K562 (cell line): ENCODE results near the gene CLIP2. TPM values are rescaled to one million over a fixed set of nuclear protein-coding genes. Genes with fewer than 3 reads are reported as not detected.
A peak's percentile ranks its signal among the peaks of the same experiment; 100 is the strongest.

Experiments
- ATAC-seq: fragments of 200-7000 bp; cut with Tn5 transposase; 3 replicates; pipeline ENCODE4 v1.9.1; 2020; ENCODE audit warnings: moderate library complexity
- BruUV-seq: library from RNA; stranded (reverse); fragments of 400-500 nt; replicated peaks from 2 replicates; lab custom pipeline; 2021; lab: Mats Ljungman, UMichigan
- CTCF ChIA-PET: fragments of 300-600 bp; formaldehyde crosslinking; extraction: SDS; loops from one replicate; lab custom pipeline; 2021; ENCODE audit warnings: low intra/inter-chr PET ratio; lab: Yijun Ruan, JAX
- POLR2A ChIA-PET: fragments of 300-600, 350-650 bp; sonication (Branson Sonifier 250); formaldehyde crosslinking; extraction: SDS; loops from one replicate; lab custom pipeline; 2021; ENCODE audit warnings: antibody characterized with exemption, inconsistent platforms; lab: Yijun Ruan, JAX
- DNase-seq, 4 experiments: peaks; one replicate each; pipeline versions ENCODE4 v3.0.0 to v3.0.0-alpha.2; 2011 to 2018; ENCODE audit warnings: low spot score in 3 of 4, mixed read lengths in 3 of 4; ENCODE audit errors: extremely low read depth in 1 of 4
- FAIRE-seq: peaks from 2 replicates; lab custom pipeline; 2011; peaks lifted over from hg19 to GRCh38; lab: Jason Lieb, UNC
- H2AFZ ChIP-seq: 2 replicates; pipeline ENCODE4 v1.6.0; 2011; ENCODE audit warnings: low read depth, low read length, control low read depth, inconsistent platforms
- H3K27ac ChIP-seq: fragments of 200-600 bp; 3 replicates; pipeline ENCODE4 v1.8.0; 2011; ENCODE audit warnings: low read depth, mild to moderate bottlenecking, control low read depth, inconsistent platforms, low read length, moderate library complexity, mixed read lengths; ENCODE audit errors: extremely low read depth
- H3K27me3 ChIP-seq, 2 experiments: fragments of 300-600 bp in 1 of 2; 2 replicates in 1 of 2; 3 replicates in 1 of 2; pipeline versions ENCODE4 v1.6.0 to v1.8.0; 2011; ENCODE audit warnings: inconsistent platforms in 2 of 2, low read length in 2 of 2, mild to moderate bottlenecking in 1 of 2, mixed read lengths in 1 of 2, moderate library complexity in 1 of 2; ENCODE audit not compliant: control insufficient read depth in 2 of 2, insufficient read depth in 2 of 2
- H3K36me3 ChIP-seq: fragments of 300-600 bp; 3 replicates; pipeline ENCODE4 v1.8.0; 2011; ENCODE audit warnings: mild to moderate bottlenecking, low read length, inconsistent platforms; ENCODE audit not compliant: control insufficient read depth, insufficient read depth
- H3K4me1 ChIP-seq, 2 experiments: fragments of 200-600 bp in 1 of 2; replicated peaks in 1 of 2; 2 replicates in 1 of 2; 3 replicates in 1 of 2; pipeline versions ENCODE4 v1.5.1 to v1.8.0; 2011; ENCODE audit warnings: inconsistent platforms in 2 of 2, low read length in 2 of 2, mild to moderate bottlenecking in 1 of 2, mixed read lengths in 1 of 2, moderate library complexity in 1 of 2; ENCODE audit not compliant: control insufficient read depth in 2 of 2, insufficient read depth in 2 of 2
- H3K4me2 ChIP-seq: 2 replicates; pipeline ENCODE4 v1.6.1; 2011; ENCODE audit warnings: low read length, control low read depth, inconsistent platforms, mixed read lengths; ENCODE audit not compliant: insufficient read depth
- H3K4me3 ChIP-seq: fragments of 200-600 bp; sonication (generic), shearing (Covaris generic); 2 replicates; pipeline ENCODE4 v1.5.1; 2016; ENCODE audit warnings: control low read depth, inconsistent platforms
- H3K79me2 ChIP-seq: fragments of 200-600 bp; 3 replicates; pipeline ENCODE4 v1.8.0; 2011; ENCODE audit warnings: low read length, inconsistent platforms; ENCODE audit not compliant: control insufficient read depth, insufficient read depth
- H3K9ac ChIP-seq, 2 experiments: 2 replicates each; pipeline versions ENCODE4 v1.6.0 to v1.6.1; 2011; ENCODE audit warnings: low read depth in 2 of 2, low read length in 2 of 2, control low read depth in 1 of 2, inconsistent platforms in 1 of 2, mild to moderate bottlenecking in 1 of 2, mixed read lengths in 1 of 2; ENCODE audit not compliant: insufficient read depth in 1 of 2
- H3K9me1 ChIP-seq: one replicate; pipeline ENCODE4 v1.6.0; 2011; ENCODE audit warnings: inconsistent platforms, mild to moderate bottlenecking, low read length, moderate library complexity; ENCODE audit not compliant: control insufficient read depth, insufficient read depth
- H3K9me3 ChIP-seq: replicated peaks from 2 replicates; pipeline ENCODE4 v1.5.1; 2011; ENCODE audit warnings: low read depth, low read length, inconsistent platforms; ENCODE audit not compliant: control insufficient read depth, insufficient read depth
- H4K20me1 ChIP-seq: replicated peaks from 2 replicates; pipeline ENCODE4 v1.6.1; 2011; ENCODE audit warnings: low read length, inconsistent platforms, mixed read lengths; ENCODE audit not compliant: control insufficient read depth, insufficient read depth
- E2F6 ChIP-seq, 2 experiments: IDR thresholded peaks; 2 replicates each; pipeline ENCODE4 v1.6.1; 2011; ENCODE audit warnings: borderline replicate concordance in 1 of 2, control low read depth in 1 of 2, low read depth in 1 of 2, low read length in 1 of 2, mild to moderate bottlenecking in 1 of 2, mixed read lengths in 1 of 2, moderate library complexity in 1 of 2; ENCODE audit not compliant: insufficient read depth in 1 of 2, insufficient read length in 1 of 2, poor library complexity in 1 of 2, severe bottlenecking in 1 of 2; ENCODE audit errors: extremely low read depth in 1 of 2
- RBM25 ChIP-seq: fragments of 200-400 bp; formaldehyde crosslinking; IDR thresholded peaks from 2 replicates; pipeline ENCODE4 v1.6.1; 2018; ENCODE audit warnings: low read length, low read depth, moderate library complexity; ENCODE audit not compliant: severe bottlenecking
- SNAPC5 ChIP-seq: fragments of 250-450 bp; sonication (Bioruptor Pico); IDR thresholded peaks from 2 replicates; pipeline ENCODE4 v1.8.0; 2021; ENCODE audit warnings: moderate library complexity, mild to moderate bottlenecking, inconsistent platforms
- ZFP36 ChIP-seq: fragments of 150-350 bp; IDR thresholded peaks from 2 replicates; pipeline ENCODE4 v1.6.1; 2018; ENCODE audit warnings: low read length, low read depth; ENCODE audit not compliant: partially characterized antibody
- ZNF121 ChIP-seq: sonication (generic); formaldehyde crosslinking; conservative IDR thresholded peaks from 2 replicates; pipeline ENCODE4 v1.8.0; 2022; ENCODE audit warnings: missing genetic modification reagents
- WGBS: fragments of 100-300 bp; shearing (Covaris generic); methylation state at CpG from one replicate; pipeline ENCODE4 v1.1.6; 2016; ENCODE audit warnings: low coverage, mixed read lengths; ENCODE audit not compliant: insufficient coverage; ENCODE audit errors: missing lambda C conversion rate; 5-methylcytosine and 5-hydroxymethylcytosine counted together
- in situ Hi-C: fragments of 300-500 bp; cut with MboI; formaldehyde crosslinking; loops from 4 replicates; pipeline ENCODE4 v1.15.0; 2018; ENCODE audit warnings: inconsistent platforms, mixed read lengths
- intact Hi-C: fragments of 100-400 bp; cut with micrococcal nuclease; formaldehyde crosslinking; loops from 2 replicates; pipeline ENCODE4 v1.14.2; 2022
- polyA plus RNA-seq, 8 experiments: library from polyadenylated mRNA; depleted of rRNA in 4 of 8; stranded (reverse) in 5 of 8; unstranded in 3 of 8; fragments of >200 nt; fragmentation: Nextera tagmentation in 2 of 8; fragmentation: Illumina TruSeq in 1 of 8; extraction: Ambion mirVana in 2 of 8; extraction: Trizol in 1 of 8; gene quantifications; 2 replicates each; pipeline versions ENCODE4 v1.2.1 to v1.2.3, GENCODE V29; 2011 to 2014; ENCODE audit warnings: inconsistent platforms in 1 of 8, missing spikeins in 1 of 8
- total RNA-seq, 7 experiments: library from RNA; depleted of rRNA in 6 of 7; stranded (reverse); fragments of >200 nt in 6 of 7; fragmentation: Illumina TruSeq in 2 of 7; extraction: Trizol in 2 of 7; gene quantifications; 2 replicates each; pipeline versions ENCODE4 v1.2.1 to v1.2.3, GENCODE V29; 2011 to 2021; ENCODE audit warnings: low replicate concordance in 1 of 7

Gene CLIP2
- total and polyA plus RNA-seq, 9 of the 15 experiments (the other 6 are each of a cell fraction or from before 2014, with no cell fraction given), result 0.07 to 5.4 (median 2.1) TPM

- no peak for FAIRE-seq
These were observed 118.8 kb downstream of the CLIP2 start for GRCh38 chr7:74407958-74408357.

More at GRCh38 chr7:74407958-74408357, 118.8 kb downstream of the CLIP2 start:
- TF ChIP-seq SNAPC5 (CRISPR knock-in tag) (no peak), ZNF121 (CRISPR knock-in tag) (0 out of 2 replicates have a peak, but pooled peaks have one; percentile 8), RBM25 (peak; percentile 55), ZFP36 (peak; percentile 11), E2F6 (IDR thresholded peaks at IDR 0.05; ENCODE audit: borderline replicate concordance in 1 of 2, extremely low read depth in 1 of 2, insufficient read depth in 1 of 2, insufficient read length in 1 of 2, low read depth in 1 of 2, low read length in 1 of 2, poor library complexity in 1 of 2, severe bottlenecking in 1 of 2) (no peak)
- Histone ChIP-seq H2AFZ (no peak overlapping the region), H3K9ac (no peak overlapping the region), H3K9me3 (no peaks in the 10 kb centered on the region), H3K4me3 (no peak overlapping the region), H3K9me1 (no peaks in the 10 kb centered on the region), H3K27me3 (peaks cover 0 to 19% of the 10 kb centered on the region in 2 experiments; a peak in 2 of 5 replicates), H3K4me2 (no peak overlapping the region), H3K27ac (no peak overlapping the region), H3K4me1 (peaks cover 8 to 26% of the 10 kb centered on the region in 2 experiments), H4K20me1 (no peaks in the 10 kb centered on the region), H3K36me3 (no peaks in the 10 kb centered on the region), H3K79me2 (no peaks in the 10 kb centered on the region)
- ATAC-seq (no peak), DNase-seq (no peak)
- in situ Hi-C loops, result loop anchor here (10.0 to 25.0 kb wide), 2 partner anchors 467 to 629 kb away; no protein-coding TSS in a partner anchor
- POLR2A ChIA-PET, result no interaction called here
- WGBS, result 40% methylated on average over 4 of the region's 4 CpGs
- CTCF ChIA-PET, result interaction anchor here (0.6 kb wide), 1 partner anchor 19 kb away, joined by 4 read pairs; no protein-coding TSS in a partner anchor
- intact Hi-C loops, result no loop called here
- BruUV-seq, result no TSS peak
